Fibroblast of skin of right quadriceps (primary cell): Measurements from ENCODE around the gene ADD1.
A peak's percentile ranks its signal among the peaks of the same experiment; 100 is the strongest.

Source experiments
- DNase-seq: peaks from one replicate; pipeline ENCODE4 v3.0.0-alpha.2; 2013

The ADD1 gene

GRCh38 chr4:2862528-2862927, 18.9 kb downstream of the ADD1 start:
- DNase-seq, result peak; percentile 78

- DNase-seq, result no peak
Measured at GRCh38 chr4:2863649-2864048, 20.0 kb downstream of the ADD1 start.

DNA sequence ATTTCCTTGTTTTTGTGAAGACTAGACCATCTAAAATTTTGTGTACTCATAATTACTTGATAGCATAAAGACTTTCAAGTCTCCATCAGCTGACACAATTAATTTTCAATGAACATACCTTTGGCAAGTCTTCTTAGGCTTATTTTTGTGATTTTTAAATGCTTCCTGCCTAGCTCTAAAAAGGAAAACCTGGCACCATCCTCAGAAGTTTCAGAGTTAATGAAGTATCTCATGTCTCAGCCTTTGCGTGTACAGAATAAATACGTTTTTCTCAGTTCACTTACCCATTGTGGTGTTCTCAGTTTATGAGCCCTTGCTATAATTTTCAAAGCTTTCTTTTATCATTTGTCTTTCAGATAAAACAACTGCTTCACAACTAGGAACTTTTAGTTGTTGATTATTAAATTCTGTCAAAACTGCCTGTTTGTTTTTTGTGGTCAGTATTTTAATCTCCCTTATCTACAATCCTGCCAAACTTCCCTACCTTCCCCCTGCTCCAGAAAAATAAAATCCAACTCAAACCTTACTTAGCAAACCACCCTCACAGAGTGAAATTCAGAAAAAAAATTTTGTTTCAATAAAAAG, 21.6 kb downstream of the ADD1 start:
- no peak for DNase-seq

DNA sequence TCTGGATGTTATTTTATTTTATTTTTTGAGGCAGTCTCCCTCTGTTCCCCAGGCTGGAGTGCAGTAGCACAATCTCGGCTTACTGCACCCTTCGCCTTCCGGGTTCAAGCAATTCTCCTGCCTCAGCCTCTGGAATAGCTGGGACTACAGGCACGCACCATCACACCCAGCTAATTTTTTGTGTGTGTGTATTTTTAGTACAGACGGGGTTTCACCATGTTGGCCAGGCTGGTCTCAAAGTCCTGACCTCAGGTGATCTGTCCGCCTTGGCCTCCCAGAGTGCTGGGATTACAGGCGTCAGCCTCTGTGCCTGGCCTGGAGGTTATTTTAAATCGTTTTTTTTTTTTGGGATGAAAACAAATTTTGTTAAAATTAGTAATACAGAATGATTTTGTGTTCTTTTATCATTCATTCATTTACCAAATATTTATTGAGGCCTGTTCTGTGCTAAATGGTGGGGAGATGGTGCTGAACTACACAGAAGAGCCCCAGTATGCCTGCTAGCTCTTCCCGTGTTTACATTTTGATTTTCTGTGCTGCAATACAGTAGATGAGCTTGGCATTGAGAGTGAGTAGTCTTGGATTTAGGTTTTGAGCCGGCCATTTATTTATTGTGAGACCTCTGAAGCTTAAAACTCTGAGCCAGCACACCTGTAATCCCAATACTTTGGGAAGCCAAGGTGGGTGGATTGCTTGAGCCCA, 22.7 kb downstream of the ADD1 start:
- DNase-seq, result no peak

- DNase-seq, result no peak
Measured at GRCh38 chr4:2866891-2867290, 23.2 kb downstream of the ADD1 start.

DNA sequence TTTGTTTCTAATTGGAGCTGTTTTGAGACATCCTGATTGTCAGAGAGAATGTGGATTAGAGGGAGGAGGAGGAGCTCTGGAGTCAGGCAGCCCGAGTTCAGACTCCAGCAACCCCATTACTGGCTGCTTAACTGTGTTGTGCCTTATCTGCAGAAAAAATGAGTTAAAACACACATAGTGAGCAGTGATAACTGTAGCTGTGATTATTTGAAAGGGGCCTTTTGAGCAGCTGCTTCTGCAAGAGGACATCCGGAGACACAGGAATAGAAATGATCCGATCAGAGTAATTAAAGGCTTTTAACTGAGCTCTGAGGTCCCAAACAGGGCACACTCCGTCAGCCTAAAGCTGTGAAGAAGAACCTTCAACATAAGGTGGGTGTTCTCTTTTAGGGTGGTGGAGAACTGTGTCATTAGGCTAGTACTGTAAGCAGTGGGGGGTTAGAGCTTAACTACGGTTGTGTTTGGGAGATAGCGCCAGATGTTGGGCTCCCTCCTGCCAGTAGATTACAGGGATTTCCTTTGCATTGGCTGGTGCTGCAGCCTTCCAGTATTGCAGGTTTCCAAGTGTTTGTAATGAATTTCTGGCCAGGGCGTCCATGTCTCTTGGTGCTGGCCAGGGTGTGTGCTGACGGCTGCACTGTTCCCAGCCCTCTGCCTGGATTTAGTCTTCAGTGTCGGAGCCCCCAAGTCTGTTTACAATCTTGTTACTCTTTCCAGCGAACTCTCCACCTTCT, 24.3 kb downstream of the ADD1 start:
- no peak for DNase-seq

GRCh38 chr4:2868877-2869487, 25.3 kb downstream of the ADD1 start:
- no peak for DNase-seq

- no peak for DNase-seq
Measured at GRCh38 chr4:2869659-2870058, 26.0 kb downstream of the ADD1 start.

GRCh38 chr4:2870082-2870481, 26.4 kb downstream of the ADD1 start:
- DNase-seq, result no peak

DNA sequence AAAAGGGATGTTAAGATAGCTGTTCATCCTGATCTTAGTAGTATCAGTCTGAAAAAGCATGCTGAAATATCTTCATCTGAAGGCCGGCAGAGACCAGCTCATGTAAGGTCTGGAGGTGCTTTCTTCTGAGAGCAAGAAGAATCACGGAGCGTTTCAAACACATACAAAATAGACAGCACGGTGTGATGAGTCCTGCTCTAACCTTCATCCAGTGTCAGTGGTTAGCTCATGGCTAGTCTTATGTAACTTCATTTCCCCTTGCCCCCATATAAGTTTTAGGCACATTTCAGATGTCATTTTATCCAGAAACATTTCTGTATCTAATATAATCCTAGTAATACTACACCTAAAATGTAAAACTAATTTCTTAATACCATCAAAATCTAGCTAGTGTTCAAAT, 27.8 kb downstream of the ADD1 start:
- no peak for DNase-seq

DNA sequence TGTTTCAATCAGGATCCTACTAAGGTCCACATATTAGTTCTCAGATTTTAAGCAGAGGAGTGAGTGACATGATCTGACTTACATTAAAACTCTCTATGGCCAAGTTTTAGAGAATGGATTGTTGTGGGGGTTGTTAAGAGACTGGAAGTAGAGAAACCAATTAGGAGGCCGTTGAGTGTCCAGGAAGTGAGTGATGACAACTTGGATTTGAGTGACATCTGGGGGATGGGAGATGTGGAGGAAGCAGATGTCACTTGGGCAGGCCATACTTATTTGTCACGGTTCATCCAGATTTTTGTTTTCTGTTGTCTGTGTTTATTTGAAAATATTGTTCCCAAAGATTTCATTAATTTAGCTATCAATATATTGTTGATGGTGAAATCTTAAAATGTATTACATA, 28.3 kb downstream of the ADD1 start:
- DNase-seq, result no peak

- DNase-seq, result no peak
Measured at GRCh38 chr4:2873329-2873728, 29.7 kb downstream of the ADD1 start.

DNA sequence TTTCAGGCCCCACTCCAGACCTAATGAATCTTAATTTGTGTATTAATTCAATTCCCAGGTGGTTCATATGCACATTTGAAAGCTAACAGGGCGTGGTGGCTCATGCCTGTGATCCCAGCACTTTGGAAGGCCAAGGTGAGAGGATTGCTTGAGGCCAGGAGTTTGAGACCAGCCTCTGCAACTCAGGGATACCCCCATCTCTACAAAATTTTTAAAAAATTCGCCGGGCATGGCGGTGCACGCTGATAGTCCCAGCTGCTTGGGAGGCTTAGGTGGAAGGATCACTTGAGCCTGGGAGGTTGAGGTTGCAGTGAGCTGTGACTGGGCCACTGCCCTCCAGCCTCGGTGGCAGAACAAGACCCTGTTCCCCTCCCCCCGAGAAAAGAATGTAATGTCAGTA, 31.2 kb downstream of the ADD1 start:
- DNase-seq, result no peak

- DNase-seq, result no peak
Measured at GRCh38 chr4:2875556-2875955, 31.9 kb downstream of the ADD1 start.

DNA sequence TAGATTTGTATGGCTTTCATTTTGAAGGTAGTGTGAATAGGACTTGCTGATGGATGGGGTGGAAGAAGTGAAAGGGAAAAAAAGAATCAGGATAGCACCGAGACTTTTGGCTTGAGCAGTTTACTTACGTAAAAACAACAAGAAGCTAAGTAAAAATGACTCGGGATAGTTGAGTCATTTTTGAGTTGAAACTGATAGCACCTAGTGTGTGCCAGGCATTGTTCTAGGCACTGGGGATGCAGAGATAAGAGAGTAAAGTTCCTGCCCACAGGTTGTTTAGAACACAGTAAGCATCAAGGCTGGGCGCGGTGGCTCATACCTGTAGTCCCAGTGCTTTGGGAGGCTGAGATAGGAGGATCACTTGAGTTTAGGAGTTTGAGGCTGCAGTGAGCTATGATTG, 34.7 kb downstream of the ADD1 start:
- DNase-seq, result no peak

GRCh38 chr4:2879026-2879425, 35.4 kb downstream of the ADD1 start:
- no peak for DNase-seq

DNA sequence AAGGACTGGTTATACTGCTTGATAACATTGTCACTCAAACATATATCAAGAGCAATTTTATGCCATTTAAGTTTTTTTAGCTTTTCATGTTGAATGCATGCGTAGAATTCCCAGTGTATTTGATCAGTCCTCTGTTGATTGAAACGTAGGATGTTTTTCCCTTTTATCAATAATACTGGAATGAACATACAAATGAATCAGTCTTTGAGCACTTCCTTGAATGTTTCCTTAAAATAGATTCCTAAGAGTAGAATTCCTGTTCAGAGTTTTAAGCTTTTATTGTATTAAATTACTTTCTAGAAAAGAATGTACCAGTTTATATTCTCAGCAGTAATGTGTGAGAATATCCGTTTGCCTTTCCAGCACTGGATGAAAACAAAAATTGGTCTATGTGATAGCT, 37.8 kb downstream of the ADD1 start:
- DNase-seq, result no peak

DNA sequence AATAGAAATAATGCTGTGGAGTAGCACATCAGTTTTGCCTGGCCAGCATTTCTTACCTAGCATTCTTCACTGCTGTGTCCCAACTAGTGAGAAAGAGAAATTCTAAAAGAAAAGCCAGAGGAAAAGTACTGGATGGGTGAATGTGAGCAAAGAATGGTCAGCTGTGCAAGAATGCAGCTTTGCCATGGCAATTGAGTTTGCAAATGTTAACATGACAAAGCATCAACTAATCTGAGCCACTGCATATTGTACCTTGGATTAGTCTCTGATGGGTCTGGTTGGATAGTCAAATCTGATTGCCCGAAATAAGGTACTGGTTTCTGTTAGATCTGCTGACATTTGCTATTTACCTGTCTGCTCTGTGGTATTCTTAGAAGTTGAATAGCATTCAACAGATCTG, 38.7 kb downstream of the ADD1 start:
- DNase-seq, result no peak

GRCh38 chr4:2886161-2886560, 42.5 kb downstream of the ADD1 start:
- no peak for DNase-seq

DNA sequence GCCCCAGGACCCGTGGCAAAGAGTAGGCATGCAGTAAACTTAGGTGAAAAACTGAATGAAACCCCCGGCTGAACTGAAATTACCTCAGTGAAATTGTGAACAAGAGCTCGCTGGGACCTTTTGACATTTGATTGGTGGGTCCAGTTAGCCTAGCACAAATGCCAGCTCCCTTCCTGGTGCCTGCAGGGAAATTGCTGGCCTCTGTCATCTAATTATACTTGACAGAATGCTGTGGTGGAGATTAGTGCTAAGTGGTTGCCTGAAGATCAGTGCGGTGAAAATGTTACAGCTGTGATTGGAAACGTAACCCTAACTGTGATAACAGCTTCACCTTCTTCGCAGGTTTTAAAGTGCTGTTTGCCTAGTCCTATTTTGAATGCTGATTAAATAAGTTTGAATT, 43.0 kb downstream of the ADD1 start:
- no peak for DNase-seq

GRCh38 chr4:2887343-2887742, 43.7 kb downstream of the ADD1 start:
- DNase-seq, result no peak

DNA sequence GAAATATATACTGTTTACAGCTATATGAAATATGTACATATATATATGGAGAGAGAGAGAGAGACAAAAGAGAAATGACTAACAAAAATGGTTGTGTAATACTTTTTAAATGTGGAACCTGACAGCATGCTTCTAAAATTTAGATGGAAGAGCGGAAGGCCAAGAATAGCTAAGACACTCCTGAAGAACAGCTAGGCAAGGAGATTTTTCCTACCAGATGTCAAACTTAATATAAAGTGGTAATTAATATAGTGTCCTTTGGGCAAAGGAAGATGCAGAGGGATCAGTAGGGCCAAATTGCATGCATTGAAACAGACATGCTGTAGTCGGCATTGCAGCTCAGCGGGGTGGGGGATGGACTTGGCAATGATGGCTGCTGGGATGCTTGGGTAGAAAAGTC, 45.2 kb downstream of the ADD1 start:
- DNase-seq, result peak; percentile 31

DNA sequence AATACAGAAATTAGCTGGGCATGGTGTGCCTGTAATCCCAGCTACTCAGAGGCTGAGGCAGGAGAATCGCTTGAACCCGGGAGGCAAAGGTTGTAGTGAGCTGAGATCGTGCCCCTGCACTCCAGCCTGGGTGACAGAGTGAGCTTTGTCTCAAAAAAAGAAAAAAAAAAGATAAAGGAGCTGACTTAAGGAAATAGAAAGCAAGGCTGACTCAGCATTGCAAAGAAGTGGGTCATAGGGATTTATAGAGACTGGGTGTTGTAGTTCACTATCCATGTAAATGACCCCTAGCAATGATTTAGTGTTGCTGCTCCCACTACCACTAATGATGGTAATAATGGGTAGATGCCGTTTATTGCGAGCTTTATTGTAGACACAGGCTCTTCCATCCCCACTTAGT, 47.6 kb downstream of the ADD1 start:
- peak; percentile 41 for DNase-seq

GRCh38 chr4:2893772-2894171, 50.1 kb downstream of the ADD1 start:
- DNase-seq, result no peak
